ENCODE results near the gene CEP55. TPM values are rescaled to one million over a fixed set of nuclear protein-coding genes. Genes with fewer than 3 reads are reported as not detected.
"Not testable (repeated sequence)": the region's sequence is repeated elsewhere in the genome, so short reads cannot be mapped to it uniquely, and the experiment has no call there.

The CEP55 gene
- total RNA-seq, 1 experiment from 2014 or later: 58.9 TPM

DNA sequence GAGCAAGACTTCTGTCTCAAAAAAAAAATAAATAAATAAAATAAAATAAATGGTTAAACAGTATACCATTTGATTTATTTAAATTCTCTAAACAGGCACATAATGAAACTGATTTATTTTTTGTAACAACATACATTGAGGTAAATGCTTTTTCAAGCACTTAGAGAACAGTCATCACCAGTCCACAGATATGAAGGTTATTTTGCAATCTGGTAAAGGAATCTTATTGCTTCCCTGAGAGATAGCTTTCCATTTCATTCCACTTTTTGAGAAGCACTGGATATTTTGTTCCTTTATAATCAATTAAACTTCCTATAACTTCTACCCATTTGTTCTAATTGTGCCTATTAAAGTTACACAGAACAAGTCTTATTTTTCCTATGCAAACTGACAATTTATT is 5.2 kb downstream of the CEP55 start:
- no peak for DNase-seq (ENCODE audit: low spot score)
- in situ Hi-C loops (cut with HindIII; ENCODE audit: low sequenced_read_pairs): no loop called here

DNA sequence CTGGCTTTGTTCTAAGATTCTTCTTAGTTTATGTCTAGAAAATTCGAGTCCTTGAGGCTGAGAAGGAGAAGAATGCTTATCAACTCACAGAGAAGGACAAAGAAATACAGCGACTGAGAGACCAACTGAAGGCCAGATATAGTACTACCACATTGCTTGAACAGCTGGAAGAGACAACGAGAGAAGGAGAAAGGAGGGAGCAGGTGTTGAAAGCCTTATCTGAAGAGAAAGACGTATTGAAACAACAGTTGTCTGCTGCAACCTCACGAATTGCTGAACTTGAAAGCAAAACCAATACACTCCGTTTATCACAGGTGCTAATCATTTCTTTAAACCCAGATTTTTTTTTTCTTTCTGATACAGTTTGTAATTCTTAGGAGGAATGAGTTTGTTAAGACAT is 6.7 kb downstream of the CEP55 start:
- in situ Hi-C loops (cut with HindIII; ENCODE audit: low sequenced_read_pairs): no loop called here
- DNase-seq (ENCODE audit: low spot score): no peak

DNA sequence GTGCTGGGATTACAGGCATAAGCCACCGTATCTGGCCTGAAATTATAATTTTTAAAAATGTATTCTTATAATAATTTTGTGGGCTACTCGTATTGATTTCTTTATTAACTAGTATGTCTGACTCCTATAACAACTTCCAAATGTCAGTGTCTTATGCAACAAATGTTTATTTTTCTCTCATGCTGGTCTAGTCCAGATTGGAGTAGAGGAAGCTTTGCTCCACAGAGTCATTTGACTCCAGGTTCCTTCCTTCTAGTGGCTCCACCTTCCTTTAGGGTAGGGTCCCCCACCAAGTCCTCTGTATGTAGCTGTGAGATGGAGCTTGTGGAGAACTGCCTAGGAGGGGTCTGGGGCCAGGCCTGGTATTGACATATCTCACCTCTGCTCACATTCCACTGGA is 8.7 kb downstream of the CEP55 start:
- in situ Hi-C loops (cut with HindIII; ENCODE audit: low sequenced_read_pairs): no loop called here
- DNase-seq (ENCODE audit: low spot score): no peak

GRCh38 chr10:93509816-93510215 is 13.4 kb downstream of the CEP55 start:
- no peak for DNase-seq (ENCODE audit: low spot score)
- in situ Hi-C loops (cut with HindIII; ENCODE audit: low sequenced_read_pairs): no loop called here

- in situ Hi-C loops (cut with HindIII; ENCODE audit: low sequenced_read_pairs): no loop called here
- no peak for DNase-seq (ENCODE audit: low spot score)
These were observed 16.2 kb downstream of the CEP55 start for GRCh38 chr10:93512565-93512964.

DNA sequence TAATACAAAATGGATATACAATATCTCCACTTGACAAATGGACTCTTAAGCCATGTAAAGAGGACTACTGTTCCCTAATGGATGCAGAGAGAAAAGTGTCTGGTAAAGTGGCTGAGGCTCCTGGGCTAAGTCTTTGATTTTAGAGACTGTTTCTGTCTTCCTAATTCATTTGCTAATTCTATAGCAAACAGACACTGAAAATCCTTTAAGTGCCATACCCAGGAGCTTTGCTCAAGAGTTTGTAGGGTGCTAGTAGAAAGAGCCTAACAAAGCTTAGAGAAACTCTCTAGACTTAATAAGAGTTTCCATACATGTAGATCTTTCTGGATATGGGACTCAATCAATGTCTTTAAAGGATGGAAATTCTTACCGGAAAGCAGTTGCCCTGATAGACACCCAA is 16.7 kb downstream of the CEP55 start:
- in situ Hi-C loops (cut with HindIII; ENCODE audit: low sequenced_read_pairs): no loop called here

DNA sequence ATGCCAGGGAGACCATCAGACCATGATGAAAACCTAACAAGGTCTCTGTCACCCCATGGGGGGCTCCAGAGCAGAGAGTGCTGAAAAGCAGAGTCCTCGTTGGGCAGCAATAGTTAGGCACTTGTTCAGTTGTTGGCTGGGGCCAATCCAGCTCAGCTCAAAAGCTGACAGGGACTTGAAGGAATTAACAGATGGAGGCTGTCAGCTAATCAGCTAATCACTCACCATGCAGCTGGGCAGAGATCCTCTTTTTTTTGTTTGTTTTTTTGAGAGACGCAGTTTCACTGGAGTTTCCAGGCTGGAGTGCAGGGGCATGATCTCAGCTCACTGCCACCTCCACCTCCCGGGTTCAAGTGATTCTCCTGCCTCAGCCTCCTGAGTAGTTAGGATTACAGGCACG is 18.1 kb downstream of the CEP55 start:
- in situ Hi-C loops (cut with HindIII; ENCODE audit: low sequenced_read_pairs): no loop called here
- no peak for DNase-seq (ENCODE audit: low spot score)

More for the DNA sequence above, 16.7 kb downstream of the CEP55 start:
- DNase-seq (ENCODE audit: low spot score): no peak

DNA sequence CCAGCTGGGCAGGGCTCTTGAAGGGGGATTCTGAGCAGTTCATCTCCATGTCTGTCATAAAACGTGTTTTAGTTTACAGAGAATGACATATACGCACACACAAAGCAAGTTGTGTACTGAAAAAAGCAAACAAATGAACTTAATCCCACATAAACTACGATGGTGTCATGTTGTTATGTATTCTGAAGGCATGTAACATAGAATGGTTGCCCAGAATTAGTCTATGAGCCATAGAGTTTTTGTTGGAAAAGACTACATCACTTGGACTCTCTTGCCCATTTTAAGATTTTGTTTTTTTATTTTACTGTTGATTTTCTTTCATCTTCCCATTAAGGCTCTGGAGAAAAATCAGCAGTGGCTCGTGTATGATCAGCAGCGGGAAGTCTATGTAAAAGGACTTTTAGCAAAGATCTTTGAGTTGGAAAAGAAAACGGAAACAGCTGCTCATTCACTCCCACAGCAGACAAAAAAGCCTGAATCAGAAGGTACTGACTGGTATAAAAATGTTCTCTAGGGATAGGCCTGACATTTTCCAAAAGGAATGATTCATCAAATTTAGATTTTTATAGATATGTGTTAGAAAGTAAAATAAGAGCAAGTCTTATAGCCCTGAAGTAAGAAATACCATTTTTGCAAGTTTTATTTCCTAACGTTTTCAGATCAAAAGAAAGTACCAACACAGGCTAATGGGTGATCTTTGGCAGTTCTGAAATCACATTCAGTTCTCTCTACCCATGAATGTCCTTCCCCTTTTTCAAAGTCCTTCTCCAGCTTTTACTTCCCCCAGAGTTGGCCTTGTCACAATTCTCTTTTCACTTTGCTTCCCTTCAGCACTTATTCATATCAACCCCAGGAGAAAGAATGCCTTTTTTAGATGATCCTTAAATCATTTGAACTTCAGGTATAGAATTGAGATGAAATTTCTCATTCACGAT is 18.9 kb downstream of the CEP55 start:
- no peak for DNase-seq (ENCODE audit: low spot score)
- in situ Hi-C loops (cut with HindIII; ENCODE audit: low sequenced_read_pairs): no loop called here

DNA sequence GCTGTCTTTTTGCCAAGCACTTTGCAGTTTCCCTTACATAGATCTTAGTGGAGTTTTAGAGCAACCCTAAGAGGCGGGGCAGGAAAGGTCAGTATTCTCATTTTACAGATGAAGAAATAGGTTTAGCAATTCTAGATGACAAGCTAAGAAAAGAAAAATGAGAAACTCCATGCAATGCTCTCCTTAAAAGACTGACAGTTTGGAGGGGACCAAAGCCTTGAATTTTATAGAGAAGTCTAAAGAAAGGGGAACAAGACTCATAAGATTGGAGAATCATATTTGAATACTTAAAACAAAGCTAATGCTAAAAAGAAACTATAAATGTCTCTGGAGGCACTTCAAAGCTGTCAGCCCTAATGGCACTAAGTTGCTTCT is 19.6 kb downstream of the CEP55 start:
- in situ Hi-C loops (cut with HindIII; ENCODE audit: low sequenced_read_pairs): no loop called here
- no peak for DNase-seq (ENCODE audit: low spot score)

- DNase-seq (ENCODE audit: low spot score): no peak
- in situ Hi-C loops (cut with HindIII; ENCODE audit: low sequenced_read_pairs): no loop called here
These were observed 22.1 kb downstream of the CEP55 start for GRCh38 chr10:93518531-93518930.

GRCh38 chr10:93535293-93535692 is 38.9 kb downstream of the CEP55 start:
- no peak for DNase-seq (ENCODE audit: low spot score)
- in situ Hi-C loops (cut with HindIII; ENCODE audit: low sequenced_read_pairs): no loop called here

DNA sequence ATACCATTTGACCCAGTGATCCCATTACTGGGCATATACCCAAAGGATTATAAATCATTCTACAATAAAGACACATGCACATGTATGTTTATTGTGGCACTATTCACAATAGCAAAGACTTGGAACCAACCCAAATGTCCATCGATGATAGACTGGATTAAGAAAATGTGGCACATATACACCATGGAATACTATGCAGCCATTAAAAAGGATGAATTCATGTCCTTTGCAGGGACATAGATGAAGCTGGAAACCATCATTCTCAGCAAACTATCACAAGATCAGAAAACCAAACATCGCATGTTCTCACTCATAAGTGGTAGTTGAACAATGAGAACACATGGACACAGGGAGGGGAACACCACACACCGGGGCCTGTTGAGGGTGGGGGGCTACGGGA is 44.5 kb downstream of the CEP55 start:
- in situ Hi-C loops (cut with HindIII; ENCODE audit: low sequenced_read_pairs); DNase-seq (ENCODE audit: low spot score): not testable (repeated sequence)

- DNase-seq (ENCODE audit: low spot score): peak; percentile 11
- in situ Hi-C loops (cut with HindIII; ENCODE audit: low sequenced_read_pairs): no loop called here
These were observed 45.3 kb downstream of the CEP55 start for GRCh38 chr10:93541402-93542357.

GRCh38 chr10:93542358-93542791 is 46.0 kb downstream of the CEP55 start:
- DNase-seq (ENCODE audit: low spot score): peak; percentile 23
- in situ Hi-C loops (cut with HindIII; ENCODE audit: low sequenced_read_pairs): no loop called here

GRCh38 chr10:93546995-93547394 is 50.6 kb downstream of the CEP55 start:
- DNase-seq (ENCODE audit: low spot score); in situ Hi-C loops (cut with HindIII; ENCODE audit: low sequenced_read_pairs): not testable (repeated sequence)

GRCh38 chr10:93547522-93547921 is 51.1 kb downstream of the CEP55 start:
- in situ Hi-C loops (cut with HindIII; ENCODE audit: low sequenced_read_pairs): no loop called here
- DNase-seq (ENCODE audit: low spot score): no peak

GRCh38 chr10:93548376-93549071 is 52.1 kb downstream of the CEP55 start:
- DNase-seq (ENCODE audit: low spot score): no peak
- in situ Hi-C loops (cut with HindIII; ENCODE audit: low sequenced_read_pairs): no loop called here

DNA sequence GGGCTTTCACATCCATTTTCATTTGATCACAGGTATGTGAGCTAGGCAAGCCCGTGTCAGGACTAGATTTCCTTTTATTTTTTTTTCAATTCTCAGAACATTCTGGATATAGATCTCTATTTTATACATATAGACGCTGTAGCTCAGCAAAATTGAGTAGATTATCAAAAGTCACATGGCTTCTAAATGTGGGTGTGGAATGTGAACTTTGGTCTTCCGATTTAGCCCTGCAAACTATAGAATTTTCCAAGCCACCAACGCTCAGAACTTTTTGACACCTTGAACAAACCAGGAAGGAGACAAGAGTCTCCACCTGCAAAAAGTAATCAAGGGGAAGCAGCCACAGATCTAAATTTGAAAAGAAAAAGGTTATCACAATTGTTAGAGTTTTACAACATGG is 54.2 kb downstream of the CEP55 start:
- no peak for DNase-seq (ENCODE audit: low spot score)
- in situ Hi-C loops (cut with HindIII; ENCODE audit: low sequenced_read_pairs): no loop called here

GRCh38 chr10:93552780-93553179 is 56.4 kb downstream of the CEP55 start:
- DNase-seq (ENCODE audit: low spot score): no peak
- in situ Hi-C loops (cut with HindIII; ENCODE audit: low sequenced_read_pairs): no loop called here

Measured in G401 (cell line).